Stomach (tissue), 9 donors: ENCODE results near the gene ING3. TPM values are rescaled to one million over a fixed set of nuclear protein-coding genes. Genes with fewer than 3 reads are reported as not detected.

Experiments
- DNase-seq, 2 donors: peaks; one replicate each; pipeline versions ENCODE4 v3.0.0 to v3.0.0-alpha.2; 2013 to 2019
- H3K27ac ChIP-seq, 5 donors: fragments of 200-600 bp in 4 of 5; sonication (generic) in 4 of 5; one replicate each; pipeline ENCODE4 v1.5.1; 2013 to 2019; ENCODE audit warnings: mild to moderate bottlenecking in 1 of 5, moderate library complexity in 1 of 5
- H3K27me3 ChIP-seq, 3 donors: fragments of 200-600 bp; sonication (generic); one replicate each; pipeline ENCODE4 v1.5.1; 2017 to 2019; ENCODE audit warnings: mixed run types in 1 of 3
- H3K36me3 ChIP-seq, 4 donors: fragments of 200-600 bp; sonication (generic); 1 replicate in 3 of 4; 2 replicates in 1 of 4; pipeline ENCODE4 v1.5.1; 2016 to 2019
- H3K4me1 ChIP-seq, 4 donors: fragments of 200-600 bp; sonication (generic); one replicate each; pipeline ENCODE4 v1.5.1; 2016 to 2019
- H3K4me3 ChIP-seq, 4 donors: fragments of 200-600 bp; sonication (generic) in 3 of 4; one replicate each; pipeline ENCODE4 v1.5.1; 2016 to 2019; ENCODE audit warnings: mild to moderate bottlenecking in 1 of 4
- H3K9me3 ChIP-seq, 4 donors: fragments of 200-600 bp; sonication (generic); one replicate each; pipeline ENCODE4 v1.5.1; 2016 to 2019
- CTCF ChIP-seq, 7 experiments: fragments of 450-650 bp in 4 of 7; fragments of 200-600 bp in 3 of 7; sonication (generic) in 3 of 7; IDR thresholded peaks; one replicate each; pipeline ENCODE4 v1.5.1; 2016 to 2019; ENCODE audit warnings: antibody characterized with exemption in 7 of 7, control low read depth in 2 of 7, mild to moderate bottlenecking in 1 of 7
- EP300 ChIP-seq: sonication (generic); formaldehyde crosslinking; IDR thresholded peaks from one replicate; pipeline ENCODE4 v1.6.1; 2017; ENCODE audit warnings: antibody characterized with exemption
- POLR2A ChIP-seq, 4 donors: fragments of 450-650 bp; IDR thresholded peaks; one replicate each; pipeline ENCODE4 v1.6.1; 2016; ENCODE audit warnings: antibody characterized with exemption in 4 of 4, control low read depth in 2 of 4, mild to moderate bottlenecking in 1 of 4, moderate library complexity in 1 of 4
- POLR2AphosphoS5 ChIP-seq, 3 donors: sonication (generic); formaldehyde crosslinking; IDR thresholded peaks; one replicate each; pipeline ENCODE4 v1.6.1; 2016; ENCODE audit warnings: antibody characterized with exemption in 3 of 3
- WGBS, 5 donors: extraction: QIAGEN DNeasy Blood & Tissue Kit in 3 of 5; methylation state at CpG; one replicate each; pipeline versions ENCODE4 v1.1.5 to v1.1.7; 2013 to 2018; 5-methylcytosine and 5-hydroxymethylcytosine counted together
- intact Hi-C: fragments of 100-400 bp; cut with DNase I; formaldehyde crosslinking; loops from one replicate; pipeline ENCODE4 v1.15.1; 2023; ENCODE audit warnings: low total_unique reads
- polyA plus RNA-seq, 3 donors: library from polyadenylated mRNA; stranded (reverse); fragments of 200-250 nt; gene quantifications; one replicate each; pipeline ENCODE4 v1.2.3, GENCODE V29; 2013
- total RNA-seq, 5 donors: library from RNA; depleted of rRNA; stranded (reverse); fragments of >200 nt; gene quantifications; one replicate each; pipeline versions ENCODE4 v1.1.0 to v1.2.3, GENCODE V29; 2014 to 2016
- donor health status: healthy with polysubstance abuse.
- donor health status: Bipolar disorder and iron deficiency.
- donor health status: healthy.

Gene ING3
- total and polyA plus RNA-seq, 8 donors, result 6.3 to 37.1 (median 16.2) TPM

DNA sequence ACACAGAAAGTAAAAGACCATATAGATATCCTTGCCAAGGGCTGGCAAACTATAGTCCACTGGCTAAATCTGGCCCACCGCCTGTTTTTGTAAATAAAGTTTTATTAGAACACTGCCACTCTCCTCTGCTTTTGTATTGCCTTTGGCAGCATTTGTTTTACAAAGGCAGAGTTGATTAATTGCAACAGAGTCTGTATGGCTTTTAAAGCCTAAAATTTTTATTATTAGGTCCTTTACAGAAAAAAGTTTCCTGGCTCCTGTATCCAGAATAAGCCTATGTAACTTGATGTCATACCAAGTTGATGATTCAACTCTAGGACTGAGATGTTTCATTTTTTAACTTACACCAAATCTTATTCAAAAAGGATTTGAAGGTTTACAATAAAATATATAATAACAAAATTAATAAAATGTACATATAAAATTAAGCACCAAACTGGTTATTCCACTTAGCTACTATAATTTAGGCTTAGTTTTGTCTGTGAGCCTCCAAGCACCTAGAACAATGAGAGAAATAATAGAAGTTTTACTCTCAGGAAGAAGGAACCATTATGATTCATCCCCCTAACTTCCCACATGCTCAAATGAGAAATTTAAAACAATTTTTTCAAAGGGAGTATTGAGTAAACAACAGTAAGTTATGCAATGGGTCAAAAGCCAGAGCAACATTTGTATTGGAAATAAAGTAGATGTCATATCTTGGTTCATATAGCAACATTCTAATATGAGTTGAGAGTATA is 69.8 kb downstream of the ING3 start:
- H3K4me3 ChIP-seq, result no peak overlapping the region
- H3K36me3 ChIP-seq, result no peaks in the 10 kb centered on the region
- no peaks in the 10 kb centered on the region for H3K27me3 ChIP-seq
- H3K27ac ChIP-seq, result peak overlapping the region in 4 of 5 donors; percentile 14 to 72 (median 44)
- H3K9me3 ChIP-seq, result no peaks in the 10 kb centered on the region
- H3K4me1 ChIP-seq, result peaks cover 0 to 56% (median 17%) of the 10 kb centered on the region in 4 donors
- TF ChIP-seq POLR2AphosphoS5 (IDR thresholded peaks at IDR 0.05) (no peak), EP300 (no peak), CTCF (IDR thresholded peaks at IDR 0.05) (no peak), POLR2A (IDR thresholded peaks at IDR 0.05) (no peak)
- intact Hi-C loops, result no loop called here
- 91 to 99% (median 93%) methylated on average over 1 of the region's 1 CpG for WGBS, 5 donors
- no peak for DNase-seq

DNA sequence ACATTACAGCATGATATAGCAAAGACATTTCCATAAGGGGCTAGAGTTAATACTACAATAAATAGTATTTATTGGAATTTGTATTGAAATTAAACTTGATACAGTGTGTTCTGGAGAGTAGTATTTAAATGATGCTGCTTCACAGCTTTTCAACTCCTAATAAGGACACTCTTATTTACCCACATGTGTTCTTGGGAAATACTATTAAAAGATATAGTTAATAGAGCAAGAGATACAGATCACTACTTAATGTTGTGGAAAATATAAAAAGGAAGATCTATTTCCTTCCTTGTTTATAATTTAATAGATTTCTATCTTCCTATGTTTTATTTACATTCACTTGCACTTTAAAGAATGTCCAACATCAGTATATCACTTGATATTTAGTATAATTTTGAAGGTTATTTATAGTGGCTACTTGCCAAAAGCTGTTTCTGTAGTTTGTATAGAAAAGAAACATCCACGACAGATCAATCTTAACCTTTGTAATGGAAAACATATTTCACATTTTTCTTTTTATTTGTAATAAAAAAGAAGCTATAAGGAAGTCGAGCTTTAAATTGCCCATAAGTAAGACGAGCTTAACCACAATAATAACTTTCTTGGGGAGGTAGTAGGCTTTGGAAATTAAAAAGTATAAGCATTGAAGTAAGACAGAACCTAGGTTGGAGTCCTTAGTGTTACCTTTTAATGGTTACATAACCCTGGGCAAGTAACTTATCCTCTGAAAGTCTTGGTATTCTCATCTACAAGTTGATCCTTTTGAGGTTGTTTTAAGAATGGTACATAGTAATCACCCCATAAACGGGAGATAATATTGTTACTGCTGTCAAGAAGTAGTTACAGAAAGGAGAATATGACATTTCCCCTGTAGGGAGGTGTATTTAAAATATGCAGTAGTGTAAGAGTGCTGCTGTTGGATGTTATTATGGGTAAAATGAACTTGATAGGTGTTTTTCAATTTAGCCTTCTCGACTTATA is 70.7 kb downstream of the ING3 start:
- 51 to 65% (median 61%) methylated on average over 5 of the region's 5 CpGs for WGBS, 5 donors
- H3K27ac ChIP-seq, result peak overlapping the region in 4 of 5 donors; percentile 14 to 72 (median 44)
- intact Hi-C loops, result no loop called here

DNA sequence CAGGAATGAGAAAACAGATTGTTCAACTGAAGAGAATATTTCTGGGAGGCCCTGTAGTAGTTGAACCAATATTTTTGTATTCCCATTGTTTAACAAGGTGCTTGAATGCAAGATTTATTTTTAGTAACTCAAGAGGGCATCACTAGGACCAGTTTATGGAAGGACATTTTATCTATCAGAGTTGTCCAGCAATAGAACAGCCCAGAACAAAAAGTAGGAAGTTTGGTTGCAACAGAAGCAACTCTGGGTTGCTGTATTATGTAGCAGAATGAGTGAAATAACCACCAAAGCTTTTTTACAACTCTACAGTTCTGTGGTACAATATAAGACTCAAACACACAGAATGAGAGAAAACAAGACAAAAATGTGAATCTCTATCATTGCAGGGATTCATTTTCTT is 72.6 kb downstream of the ING3 start:
- Histone ChIP-seq H3K9me3 (no peaks in the 10 kb centered on the region), H3K4me1 (peaks cover 0 to 55% (median 14%) of the 10 kb centered on the region in 4 donors), H3K36me3 (no peaks in the 10 kb centered on the region), H3K27ac (peak overlapping the region in 4 of 5 donors; percentile 30 to 75 (median 58)), H3K27me3 (no peaks in the 10 kb centered on the region), H3K4me3 (no peak overlapping the region)
- DNase-seq, result no peak
- TF ChIP-seq EP300, result no peak
- TF ChIP-seq CTCF (IDR thresholded peaks at IDR 0.05), result no peak
- TF ChIP-seq POLR2AphosphoS5 (IDR thresholded peaks at IDR 0.05), result no peak
- no peak for TF ChIP-seq POLR2A (IDR thresholded peaks at IDR 0.05)
- intact Hi-C loops, result no loop called here

More for the DNA sequence above, 70.7 kb downstream of the ING3 start:
- TF ChIP-seq EP300 (no peak), POLR2AphosphoS5 (IDR thresholded peaks at IDR 0.05) (no peak), POLR2A (IDR thresholded peaks at IDR 0.05) (no peak)
- Histone ChIP-seq H3K4me1 (peaks cover 0 to 56% (median 15%) of the 10 kb centered on the region in 4 donors), H3K9me3 (no peaks in the 10 kb centered on the region), H3K4me3 (no peak overlapping the region), H3K36me3 (no peaks in the 10 kb centered on the region), H3K27me3 (no peaks in the 10 kb centered on the region)
- no peak for DNase-seq

GRCh38 chr7:121023683-121024511 is 73.3 kb downstream of the ING3 start:
- intact Hi-C loops, result no loop called here
- WGBS, 5 donors, result 23 to 33% (median 27%) methylated on average over 8 of the region's 8 CpGs
- no peak overlapping the region for H3K4me3 ChIP-seq
- peaks cover 0 to 56% (median 18%) of the 10 kb centered on the region in 4 donors for H3K4me1 ChIP-seq
- H3K9me3 ChIP-seq, result no peaks in the 10 kb centered on the region
- no peak for TF ChIP-seq CTCF (IDR thresholded peaks at IDR 0.05)
- H3K27ac ChIP-seq, result peak overlapping the region in 4 of 5 donors; percentile 30 to 75 (median 58)
- DNase-seq, result no peak
- H3K36me3 ChIP-seq, result no peaks in the 10 kb centered on the region
- no peaks in the 10 kb centered on the region for H3K27me3 ChIP-seq
